Measurements from ENCODE around the gene KRT74.

DNA sequence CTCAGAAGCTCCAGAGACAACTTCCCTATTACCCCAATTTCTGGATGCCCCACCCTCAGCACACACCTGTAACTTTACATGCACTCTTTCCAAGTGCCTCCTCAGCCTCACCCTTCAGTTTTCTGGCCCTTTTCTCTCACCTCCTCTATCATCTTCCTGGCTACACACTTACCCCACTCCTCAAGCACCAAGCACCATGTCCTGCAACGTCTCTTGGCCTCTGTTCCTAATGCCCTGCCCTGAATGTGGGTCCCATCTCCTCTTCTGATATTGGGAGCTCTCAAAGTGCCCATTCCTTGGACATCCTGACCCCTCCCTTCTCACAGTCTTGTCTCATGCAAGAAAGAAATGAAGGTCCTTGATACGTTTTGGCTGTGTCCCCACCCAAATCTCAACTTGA lies 26.4 kb upstream of the KRT74 start:
- no peak for TF ChIP-seq TAF1 (IDR thresholded peaks at IDR 0.05; ENCODE audit: low read depth, low read length)
- no peak for TF ChIP-seq POLR2AphosphoS5 (IDR thresholded peaks at IDR 0.05; ENCODE audit: low read depth, low read length)

All from GM12891 (cell line).